Upper lobe of left lung (tissue), 6 donors: ENCODE measurements around the gene PLEKHG4B. TPM values are rescaled to one million over a fixed set of nuclear protein-coding genes. Genes with fewer than 3 reads are reported as not detected.

Source experiments
- ATAC-seq, 2 donors: fragments of 200-7000 bp; cut with Tn5 transposase; one replicate each; pipeline ENCODE4 v1.9.1; 2022; ENCODE audit warnings: mild to moderate bottlenecking in 2 of 2, moderate library complexity in 2 of 2; ENCODE audit not compliant: low FRiP score in 2 of 2
- DNase-seq, 2 donors: peaks; one replicate each; pipeline ENCODE4 v3.0.0-alpha.2; 2019 to 2020
- H3K27ac ChIP-seq, 4 donors: fragments of 200-600 bp; sonication (generic); one replicate each; pipeline ENCODE4 v1.5.1; 2016 to 2019
- H3K27me3 ChIP-seq, 4 donors: fragments of 200-600 bp; sonication (generic); one replicate each; pipeline ENCODE4 v1.5.1; 2017 to 2019
- H3K36me3 ChIP-seq, 4 donors: fragments of 200-600 bp; sonication (generic); one replicate each; pipeline ENCODE4 v1.5.1; 2016 to 2019
- H3K4me1 ChIP-seq, 4 donors: fragments of 200-600 bp; sonication (generic); one replicate each; pipeline ENCODE4 v1.5.1; 2018 to 2019
- H3K4me3 ChIP-seq, 4 donors: fragments of 200-600 bp; sonication (generic); one replicate each; pipeline ENCODE4 v1.5.1; 2017 to 2019; ENCODE audit warnings: mild to moderate bottlenecking in 2 of 4, moderate library complexity in 1 of 4
- H3K9me3 ChIP-seq, 4 donors: fragments of 200-600 bp; sonication (generic); one replicate each; pipeline ENCODE4 v1.5.1; 2018 to 2019
- CTCF ChIP-seq, 6 experiments: fragments of 450-650 bp in 4 of 6; fragments of 200-600 bp in 2 of 6; sonication (generic) in 2 of 6; IDR thresholded peaks; one replicate each; pipeline ENCODE4 v1.5.1; 2016 to 2019; ENCODE audit warnings: antibody characterized with exemption in 6 of 6
- EP300 ChIP-seq, 4 donors: sonication (generic); formaldehyde crosslinking; IDR thresholded peaks; one replicate each; pipeline ENCODE4 v1.5.1; 2017; ENCODE audit warnings: antibody characterized with exemption in 4 of 4, control low read depth in 2 of 4
- POLR2A ChIP-seq, 4 donors: fragments of 450-650 bp; IDR thresholded peaks; one replicate each; pipeline ENCODE4 v1.5.1; 2016 to 2017; ENCODE audit warnings: antibody characterized with exemption in 4 of 4, mild to moderate bottlenecking in 2 of 4
- POLR2AphosphoS5 ChIP-seq, 2 donors: sonication (generic); formaldehyde crosslinking; IDR thresholded peaks; one replicate each; pipeline ENCODE4 v1.5.1; 2017; ENCODE audit warnings: antibody characterized with exemption in 2 of 2
- WGBS, 2 donors: methylation state at CpG; one replicate each; pipeline ENCODE4 v1.1.5; 2017 to 2018; 5-methylcytosine and 5-hydroxymethylcytosine counted together
- total RNA-seq, 6 donors: library from RNA; depleted of rRNA in 4 of 6; stranded (reverse); fragments of >200 nt in 4 of 6; gene quantifications; one replicate each; pipeline versions ENCODE4 v1.1.0 to v1.2.1, GENCODE V29; 2016 to 2021
- donor health status: DM: no; HTN: no; CAD: no; lungs with moderate emphysema.
- donor health status: DM: no; HTN: yes; CAD: no; lungs with severe emphysema.

The PLEKHG4B gene
- total RNA-seq, 6 donors from 2014 or later = 0.40 to 5.9 (median 2.9) TPM

- Histone ChIP-seq H3K36me3 (no peaks in the 10 kb centered on the region), H3K27me3 (no peaks in the 10 kb centered on the region), H3K9me3 (peaks cover 11 to 13% (median 12%) of the 10 kb centered on the region in 4 donors), H3K4me1 (no peaks in the 10 kb centered on the region), H3K27ac (no peak overlapping the region), H3K4me3 (no peak overlapping the region)
- 95 to 98% methylated on average over 6 of the region's 6 CpGs for WGBS, 2 donors
- DNase-seq (no peak), ATAC-seq (no peak)
- TF ChIP-seq POLR2AphosphoS5 (IDR thresholded peaks at IDR 0.05) (no peak), CTCF (IDR thresholded peaks at IDR 0.05) (no peak), POLR2A (IDR thresholded peaks at IDR 0.05) (no peak), EP300 (IDR thresholded peaks at IDR 0.05) (no peak)
Observed at GRCh38 chr5:152077-152476, 60.1 kb downstream of the PLEKHG4B start.

- WGBS, 2 donors = 81 to 83% methylated on average over 8 of the region's 8 CpGs
- DNase-seq = no peak
Observed at GRCh38 chr5:153256-153655, 61.3 kb downstream of the PLEKHG4B start.

GRCh38 chr5:154236-154635 lies 62.3 kb downstream of the PLEKHG4B start:
- 84 to 86% methylated on average over 10 of the region's 10 CpGs for WGBS, 2 donors
- no peak for DNase-seq

More at GRCh38 chr5:153256-153655, 61.3 kb downstream of the PLEKHG4B start:
- TF ChIP-seq POLR2AphosphoS5 (IDR thresholded peaks at IDR 0.05) (no peak), POLR2A (IDR thresholded peaks at IDR 0.05) (no peak), EP300 (IDR thresholded peaks at IDR 0.05) (no peak), CTCF (IDR thresholded peaks at IDR 0.05) (no peak)
- Histone ChIP-seq H3K27ac (no peak overlapping the region), H3K27me3 (no peaks in the 10 kb centered on the region), H3K36me3 (no peaks in the 10 kb centered on the region), H3K9me3 (peaks cover 0 to 1% (median under 1%) of the 10 kb centered on the region in 4 donors), H3K4me3 (no peak overlapping the region), H3K4me1 (no peaks in the 10 kb centered on the region)
- ATAC-seq = no peak

GRCh38 chr5:154826-155225 lies 62.9 kb downstream of the PLEKHG4B start:
- TF ChIP-seq CTCF (IDR thresholded peaks at IDR 0.05) = no peak
- no peak for TF ChIP-seq POLR2AphosphoS5 (IDR thresholded peaks at IDR 0.05)
- TF ChIP-seq EP300 (IDR thresholded peaks at IDR 0.05) = no peak
- no peak for TF ChIP-seq POLR2A (IDR thresholded peaks at IDR 0.05)
- no peak overlapping the region for H3K27ac ChIP-seq
- H3K27me3 ChIP-seq = no peaks in the 10 kb centered on the region
- no peak for ATAC-seq
- no peak overlapping the region for H3K4me3 ChIP-seq
- 92 to 95% methylated on average over 18 of the region's 18 CpGs for WGBS, 2 donors
- DNase-seq = no peak
- no peaks in the 10 kb centered on the region for H3K4me1 ChIP-seq
- no peaks in the 10 kb centered on the region for H3K9me3 ChIP-seq
- no peaks in the 10 kb centered on the region for H3K36me3 ChIP-seq

More at GRCh38 chr5:154236-154635, 62.3 kb downstream of the PLEKHG4B start:
- Histone ChIP-seq H3K27me3 (no peaks in the 10 kb centered on the region), H3K4me1 (no peaks in the 10 kb centered on the region), H3K9me3 (no peaks in the 10 kb centered on the region), H3K27ac (no peak overlapping the region), H3K36me3 (no peaks in the 10 kb centered on the region), H3K4me3 (no peak overlapping the region)
- no peak for TF ChIP-seq POLR2AphosphoS5 (IDR thresholded peaks at IDR 0.05)
- TF ChIP-seq EP300 (IDR thresholded peaks at IDR 0.05) = no peak
- no peak for TF ChIP-seq CTCF (IDR thresholded peaks at IDR 0.05)
- no peak for TF ChIP-seq POLR2A (IDR thresholded peaks at IDR 0.05)
- ATAC-seq = no peak

GRCh38 chr5:155651-156410 lies 63.9 kb downstream of the PLEKHG4B start:
- Histone ChIP-seq H3K9me3 (no peaks in the 10 kb centered on the region), H3K36me3 (no peaks in the 10 kb centered on the region), H3K27ac (no peak overlapping the region), H3K4me3 (no peak overlapping the region), H3K27me3 (no peaks in the 10 kb centered on the region), H3K4me1 (no peaks in the 10 kb centered on the region)
- ATAC-seq (no peak), DNase-seq (no peak)
- TF ChIP-seq POLR2AphosphoS5 (IDR thresholded peaks at IDR 0.05) (no peak), POLR2A (IDR thresholded peaks at IDR 0.05) (no peak), EP300 (IDR thresholded peaks at IDR 0.05) (no peak), CTCF (IDR thresholded peaks at IDR 0.05) (no peak)
- WGBS, 2 donors = 85 to 86% methylated on average over 14 to 21 of the region's 23 CpGs
